ENCODE measurements around the gene SEMA3B. TPM values are rescaled to one million over a fixed set of nuclear protein-coding genes. Genes with fewer than 3 reads are reported as not detected.

Gene SEMA3B
- total RNA-seq, 2 experiments from 2014 or later: 1.9 to 2.0 TPM

DNA sequence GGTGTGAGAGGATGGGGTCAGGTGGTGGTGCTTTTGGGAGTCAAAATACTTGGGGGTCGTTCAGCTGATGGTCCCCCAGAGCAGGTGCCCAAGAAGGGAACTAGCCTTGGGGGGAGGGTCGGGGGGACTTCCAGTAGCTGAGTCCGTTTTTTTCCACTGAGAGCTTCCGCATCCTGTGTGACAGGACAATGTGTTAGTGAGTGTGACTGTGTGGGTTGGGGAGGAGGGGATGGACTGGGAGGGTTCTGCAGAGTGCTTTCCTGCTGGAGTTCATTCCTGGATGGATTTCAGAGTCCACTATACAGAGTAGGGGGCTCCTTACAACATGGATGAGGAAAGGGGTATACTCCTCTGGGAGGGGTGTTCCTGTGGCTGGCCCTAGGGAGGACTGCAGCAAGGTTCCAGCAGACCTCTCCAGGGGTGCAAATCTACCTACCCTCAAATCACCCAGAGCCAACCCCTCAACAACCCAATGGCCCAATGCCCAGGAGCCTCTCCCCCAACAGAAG lies 54.2 kb downstream of the SEMA3B start:
- TF ChIP-seq, protein P1, sequence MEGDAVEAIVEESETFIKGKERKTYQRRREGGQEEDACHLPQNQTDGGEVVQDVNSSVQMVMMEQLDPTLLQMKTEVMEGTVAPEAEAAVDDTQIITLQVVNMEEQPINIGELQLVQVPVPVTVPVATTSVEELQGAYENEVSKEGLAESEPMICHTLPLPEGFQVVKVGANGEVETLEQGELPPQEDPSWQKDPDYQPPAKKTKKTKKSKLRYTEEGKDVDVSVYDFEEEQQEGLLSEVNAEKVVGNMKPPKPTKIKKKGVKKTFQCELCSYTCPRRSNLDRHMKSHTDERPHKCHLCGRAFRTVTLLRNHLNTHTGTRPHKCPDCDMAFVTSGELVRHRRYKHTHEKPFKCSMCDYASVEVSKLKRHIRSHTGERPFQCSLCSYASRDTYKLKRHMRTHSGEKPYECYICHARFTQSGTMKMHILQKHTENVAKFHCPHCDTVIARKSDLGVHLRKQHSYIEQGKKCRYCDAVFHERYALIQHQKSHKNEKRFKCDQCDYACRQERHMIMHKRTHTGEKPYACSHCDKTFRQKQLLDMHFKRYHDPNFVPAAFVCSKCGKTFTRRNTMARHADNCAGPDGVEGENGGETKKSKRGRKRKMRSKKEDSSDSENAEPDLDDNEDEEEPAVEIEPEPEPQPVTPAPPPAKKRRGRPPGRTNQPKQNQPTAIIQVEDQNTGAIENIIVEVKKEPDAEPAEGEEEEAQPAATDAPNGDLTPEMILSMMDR (IDR thresholded peaks at IDR 0.05): no peak
- no peak for ATAC-seq (ENCODE audit: poor library complexity)
- no peaks in the 10 kb centered on the region for H3K9me3 Mint-ChIP-seq
- H3K27me3 Mint-ChIP-seq: no peaks in the 10 kb centered on the region
- POLR2A ChIA-PET: interaction anchor here (1.0 to 3.6 kb wide), 3 partner anchors 14 to 28 kb away, joined by 3 to 25 read pairs (median 15); partner anchors contain the start of genes CYB561D2 and NPRL2
- H3K4me3 ChIP-seq (ENCODE audit: low read length): no peak overlapping the region
- peaks cover 48% of the 10 kb centered on the region for H3K4me1 Mint-ChIP-seq (ENCODE audit: low read depth)
- intact Hi-C loops (cut with DNase I, micrococcal nuclease): loop anchor here in 1 of 2 experiments (5.0 kb wide), 1 partner anchor 131 kb away; the partner anchor contains the start of gene GNAT1
- H3K36me3 ChIP-seq (ENCODE audit: insufficient read depth, low read length): peaks cover 10% of the 10 kb centered on the region
- CTCF ChIA-PET: interaction anchor here (0.6 to 2.2 kb wide), 4 partner anchors 18 to 77 kb away, joined by 3 to 8 read pairs (median 6); partner anchors contain the start of genes CYB561D2, NPRL2 and RASSF1
- peaks cover 74% of the 10 kb centered on the region for H3K4me1 ChIP-seq (ENCODE audit: insufficient read depth, low read length)
- peak overlapping the region; percentile 70 for H3K4me3 Mint-ChIP-seq
- peaks cover 17% of the 10 kb centered on the region for H3K36me3 Mint-ChIP-seq (ENCODE audit: low read depth)
- H3K27me3 ChIP-seq (ENCODE audit: control insufficient read depth in 1 of 2, insufficient read depth in 2 of 2, low read length in 2 of 2): no peaks in the 10 kb centered on the region
- H3K27ac ChIP-seq (ENCODE audit: low read depth in 1 of 2, low read length in 2 of 2): peak overlapping the region; percentile 29
- H3K27ac Mint-ChIP-seq: no peak overlapping the region
- DNase-seq: peak in 1 of 14 experiments; percentile 40
- H3K9me3 ChIP-seq (ENCODE audit: control insufficient read depth in 1 of 2, insufficient read depth in 1 of 2, low read length in 2 of 2): no peaks in the 10 kb centered on the region

GRCh38 chr3:50323614-50324199 lies 54.8 kb downstream of the SEMA3B start:
- Mint-ChIP-seq H3K9me3 (no peaks in the 10 kb centered on the region), H3K4me3 (peak overlapping the region; percentile 70), H3K27ac (peak overlapping the region; percentile 54), H3K36me3 (ENCODE audit: low read depth) (peaks cover 22% of the 10 kb centered on the region), H3K27me3 (no peaks in the 10 kb centered on the region), H3K4me1 (ENCODE audit: low read depth) (peaks cover 48% of the 10 kb centered on the region)
- Histone ChIP-seq H3K27ac (ENCODE audit: low read depth in 1 of 2, low read length in 2 of 2) (peak overlapping the region; percentile 29), H3K4me1 (ENCODE audit: insufficient read depth, low read length) (peaks cover 74% of the 10 kb centered on the region), H3K9me3 (ENCODE audit: control insufficient read depth in 1 of 2, insufficient read depth in 1 of 2, low read length in 2 of 2) (no peaks in the 10 kb centered on the region), H3K36me3 (ENCODE audit: insufficient read depth, low read length) (peaks cover 10% of the 10 kb centered on the region), H3K4me3 (ENCODE audit: low read length) (no peak overlapping the region), H3K27me3 (ENCODE audit: control insufficient read depth in 1 of 2, insufficient read depth in 2 of 2, low read length in 2 of 2) (no peaks in the 10 kb centered on the region)
- TF ChIP-seq, protein P1 (IDR thresholded peaks at IDR 0.05): no peak
- ATAC-seq (ENCODE audit: poor library complexity): no peak
- ChIA-PET CTCF (interaction anchor here (0.8 to 2.4 kb wide), 12 partner anchors 8 to 124 kb away, joined by 3 to 19 read pairs (median 6); partner anchors contain the start of genes CYB561D2, HYAL3, IFRD2 and NAA80), POLR2A (interaction anchor here (1.0 to 3.6 kb wide), 3 partner anchors 14 to 27 kb away, joined by 3 to 15 read pairs (median 12); partner anchors contain the start of genes CYB561D2 and NPRL2)
- peak in 1 of 14 experiments; percentile 32 for DNase-seq
- intact Hi-C loops (cut with DNase I, micrococcal nuclease): loop anchor here (1.0 to 5.0 kb wide), 3 partner anchors 48 to 131 kb away; partner anchors contain the start of gene GNAT1 (in 1 of the 2)

DNA sequence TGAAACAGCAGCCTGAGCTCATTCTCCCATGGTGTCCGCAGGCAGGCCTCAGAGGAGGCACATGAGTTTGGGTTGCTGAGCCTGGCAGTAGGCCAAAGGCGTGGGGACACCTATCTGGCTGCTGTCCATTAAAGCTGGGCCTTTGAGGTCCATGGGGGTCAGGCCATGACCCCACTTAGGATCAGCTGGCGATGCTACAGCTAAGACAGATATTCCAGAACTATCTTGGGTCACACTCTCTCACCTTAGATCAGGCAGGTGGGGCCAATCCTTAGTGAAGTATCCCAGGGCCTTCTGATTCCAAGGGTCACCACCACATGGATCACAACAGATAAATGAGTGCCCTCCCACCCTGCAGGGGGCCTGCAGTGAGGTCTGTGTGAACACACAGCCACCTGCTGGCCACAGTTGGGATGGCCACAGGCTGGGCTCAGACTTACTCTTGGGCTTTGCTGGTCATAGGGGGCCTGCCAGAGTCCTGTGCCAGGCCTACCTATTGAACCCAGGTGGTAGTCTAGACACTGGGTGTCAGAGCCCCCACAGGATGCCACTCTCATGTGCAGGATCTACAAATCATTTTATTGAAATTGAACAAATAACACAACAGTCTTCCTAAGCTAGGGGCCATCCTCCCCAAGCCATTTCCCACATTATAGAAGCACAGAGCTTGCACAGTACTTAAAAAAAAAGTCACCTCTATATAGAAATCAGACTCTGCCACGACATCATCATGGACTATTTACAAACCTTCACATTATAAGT lies 55.6 kb downstream of the SEMA3B start:
- H3K27ac ChIP-seq (ENCODE audit: low read depth in 1 of 2, low read length in 2 of 2): no peak overlapping the region
- H3K27me3 ChIP-seq (ENCODE audit: control insufficient read depth in 1 of 2, insufficient read depth in 2 of 2, low read length in 2 of 2): no peaks in the 10 kb centered on the region
- ATAC-seq (ENCODE audit: poor library complexity) (peak; percentile 27), DNase-seq (peak in 13 of 14 experiments; percentile 46 to 79 (median 54))
- POLR2A ChIA-PET: interaction anchor here (0.7 to 1.8 kb wide), 3 partner anchors 13 to 32 kb away, joined by 3 to 12 read pairs (median 3); no protein-coding TSS in a partner anchor
- peaks cover 23% of the 10 kb centered on the region for H3K36me3 Mint-ChIP-seq (ENCODE audit: low read depth)
- H3K9me3 ChIP-seq (ENCODE audit: control insufficient read depth in 1 of 2, insufficient read depth in 1 of 2, low read length in 2 of 2): no peaks in the 10 kb centered on the region
- H3K4me1 Mint-ChIP-seq (ENCODE audit: low read depth): peaks cover 43% of the 10 kb centered on the region
- peak overlapping the region; percentile 54 for H3K27ac Mint-ChIP-seq
- no peaks in the 10 kb centered on the region for H3K9me3 Mint-ChIP-seq
- H3K4me1 ChIP-seq (ENCODE audit: insufficient read depth, low read length): peaks cover 67% of the 10 kb centered on the region
- CTCF ChIA-PET: interaction anchor here (0.8 to 2.4 kb wide), 12 partner anchors 9 to 125 kb away, joined by 3 to 19 read pairs (median 6); partner anchors contain the start of genes CYB561D2, HYAL3, IFRD2 and NAA80
- H3K4me3 Mint-ChIP-seq: peak overlapping the region; percentile 68
- H3K4me3 ChIP-seq (ENCODE audit: low read length): no peak overlapping the region
- peaks cover 14% of the 10 kb centered on the region for H3K36me3 ChIP-seq (ENCODE audit: insufficient read depth, low read length)
- no peaks in the 10 kb centered on the region for H3K27me3 Mint-ChIP-seq
- TF ChIP-seq, protein P1 (IDR thresholded peaks at IDR 0.05): peak; percentile 71
- intact Hi-C loops (cut with DNase I, micrococcal nuclease): loop anchor here (1.0 to 5.0 kb wide), 3 partner anchors 49 to 132 kb away; partner anchors contain the start of gene GNAT1 (in 1 of the 2)
